GM19455 (cell line): Measurements from ENCODE around the gene HEXB.
A peak's percentile ranks its signal among the peaks of the same experiment; 100 is the strongest.
"Not testable (repeated sequence)": the region's sequence is repeated elsewhere in the genome, so short reads cannot be mapped to it uniquely, and the experiment has no call there.

ENCODE experiments used
- ATAC-seq: cut with Tn5 transposase; IDR thresholded peaks from one replicate; pipeline ENCODE4 v1.9.1; 2021; ENCODE audit not compliant: unreplicated experiment

The HEXB gene

GRCh38 chr5:74725331-74725730 is 40.3 kb downstream of the HEXB start:
- no peak for ATAC-seq

GRCh38 chr5:74736759-74737158 is 51.7 kb downstream of the HEXB start:
- ATAC-seq = no peak

- ATAC-seq = no peak
Observed at GRCh38 chr5:74738406-74738805, 53.4 kb downstream of the HEXB start.

GRCh38 chr5:74748742-74749141 is 63.7 kb downstream of the HEXB start:
- not testable (repeated sequence) for ATAC-seq

GRCh38 chr5:74761241-74761640 is 76.2 kb downstream of the HEXB start:
- no peak for ATAC-seq

- no peak for ATAC-seq
Observed at GRCh38 chr5:74762599-74762998, 77.6 kb downstream of the HEXB start.

- ATAC-seq = no peak
Observed at GRCh38 chr5:74763504-74763903, 78.5 kb downstream of the HEXB start.

GRCh38 chr5:74765201-74765600 is 80.2 kb downstream of the HEXB start:
- no peak for ATAC-seq

- ATAC-seq = no peak
Observed at GRCh38 chr5:74765929-74766328, 80.9 kb downstream of the HEXB start.

- peak; percentile 39 for ATAC-seq
Observed at GRCh38 chr5:74766418-74766848, 81.4 kb downstream of the HEXB start.

GRCh38 chr5:74766849-74767578 is 82.0 kb downstream of the HEXB start, which contains the start of the genes GFM2 and NSA2:
TSS of gene GFM2 (minus strand) at chr5:74767117. CDS start at chr5:74763742, 3,375 bp downstream.
TSS of gene NSA2 (plus strand) at chr5:74767249. CDS start at chr5:74767361, 112 bp downstream.
- peak; percentile 87 for ATAC-seq

GRCh38 chr5:74767579-74767913 is 82.5 kb downstream of the HEXB start:
- peak; percentile 20 for ATAC-seq
